HEK293T (cell line): ENCODE results near the gene PYDC2.

ENCODE experiments used
- CTCF ChIA-PET: fragments of 350-600 bp; formaldehyde crosslinking; extraction: SDS; loops from one replicate; lab custom pipeline; 2021; ENCODE audit warnings: antibody characterized with exemption, inconsistent platforms; lab: Yijun Ruan, JAX
- POLR2A ChIA-PET: fragments of 350-600 bp; formaldehyde crosslinking; extraction: SDS; loops from one replicate; lab custom pipeline; 2020; ENCODE audit warnings: antibody characterized with exemption, inconsistent platforms; lab: Yijun Ruan, JAX
- DNase-seq: peaks from one replicate; pipeline ENCODE4 v3.0.0; 2012; ENCODE audit warnings: mixed read lengths; ENCODE audit errors: extremely low spot score
- ARNT ChIP-seq: fragments of 450-650 bp; IDR thresholded peaks from 2 replicates; pipeline ENCODE4 v1.6.1; 2017; ENCODE audit warnings: mild to moderate bottlenecking
- BHLHE40 ChIP-seq: fragments of 450-650 bp; IDR thresholded peaks from 2 replicates; pipeline ENCODE4 v1.6.1; 2016; ENCODE audit warnings: mild to moderate bottlenecking, moderate library complexity, borderline replicate concordance
- CTBP1 ChIP-seq: fragments of 450-650 bp; IDR thresholded peaks from 2 replicates; pipeline ENCODE4 v1.6.1; 2016; ENCODE audit warnings: borderline replicate concordance
- ELF4 ChIP-seq: fragments of 450-650 bp; IDR thresholded peaks from 2 replicates; pipeline ENCODE4 v1.6.1; 2017; ENCODE audit warnings: antibody characterized with exemption
- FOXA1 ChIP-seq: fragments of 450-650 bp; IDR thresholded peaks from 2 replicates; pipeline ENCODE4 v1.6.1; 2016; ENCODE audit warnings: mild to moderate bottlenecking
- FOXK2 ChIP-seq: fragments of 450-650 bp; IDR thresholded peaks from 2 replicates; pipeline ENCODE4 v1.6.1; 2016; ENCODE audit warnings: mild to moderate bottlenecking
- FOXM1 ChIP-seq: fragments of 450-650 bp; IDR thresholded peaks from 2 replicates; pipeline ENCODE4 v1.6.1; 2017; ENCODE audit warnings: mild to moderate bottlenecking, borderline replicate concordance
- HDGF ChIP-seq: fragments of 450-650 bp; IDR thresholded peaks from 2 replicates; pipeline ENCODE4 v1.6.1; 2017; ENCODE audit warnings: antibody characterized with exemption, borderline replicate concordance
- L3MBTL2 ChIP-seq: fragments of 450-650 bp; conservative IDR thresholded peaks from 2 replicates; pipeline ENCODE4 v1.6.1; 2016; ENCODE audit warnings: mild to moderate bottlenecking
- LEF1 ChIP-seq: fragments of 450-650 bp; IDR thresholded peaks from 2 replicates; pipeline ENCODE4 v1.6.1; 2017; ENCODE audit warnings: mild to moderate bottlenecking, borderline replicate concordance
- NFRKB ChIP-seq: fragments of 450-650 bp; IDR thresholded peaks from 2 replicates; pipeline ENCODE4 v1.6.1; 2016; ENCODE audit warnings: mild to moderate bottlenecking, moderate library complexity
- PKNOX1 ChIP-seq: fragments of 450-650 bp; IDR thresholded peaks from 2 replicates; pipeline ENCODE4 v1.6.1; 2016
- SP1 ChIP-seq: fragments of 450-650 bp; IDR thresholded peaks from 2 replicates; pipeline ENCODE4 v1.6.1; 2017
- SUZ12 ChIP-seq: fragments of 450-650 bp; IDR thresholded peaks from 2 replicates; pipeline ENCODE4 v1.6.1; 2016; ENCODE audit warnings: mild to moderate bottlenecking
- TARDBP ChIP-seq: fragments of 450-650 bp; IDR thresholded peaks from 2 replicates; pipeline ENCODE4 v1.6.1; 2016
- ZNF384 ChIP-seq: fragments of 450-650 bp; IDR thresholded peaks from 2 replicates; pipeline ENCODE4 v1.6.1; 2016

Gene PYDC2

GRCh38 chr3:191449256-191449655 is 11.7 kb upstream of the PYDC2 start:
- no peak for TF ChIP-seq ZNF384
- no peak for TF ChIP-seq NFRKB
- TF ChIP-seq SUZ12: no peak
- TF ChIP-seq ELF4: no peak
- no peak for TF ChIP-seq SP1
- no peak for TF ChIP-seq FOXA1
- TF ChIP-seq BHLHE40: no peak
- TF ChIP-seq PKNOX1: no peak
- DNase-seq: no peak
- CTCF ChIA-PET: no interaction called here
- POLR2A ChIA-PET: no interaction called here

- CTCF ChIA-PET: no interaction called here
- POLR2A ChIA-PET: no interaction called here
- no peak for TF ChIP-seq CTBP1
- TF ChIP-seq SUZ12: no peak
- TF ChIP-seq PKNOX1: no peak
- TF ChIP-seq L3MBTL2: no peak
- no peak for TF ChIP-seq ARNT
- TF ChIP-seq ZNF384: no peak
- no peak for TF ChIP-seq TARDBP
- no peak for TF ChIP-seq NFRKB
- TF ChIP-seq LEF1: no peak
- TF ChIP-seq BHLHE40: no peak
- no peak for TF ChIP-seq HDGF
- no peak for TF ChIP-seq FOXM1
- no peak for TF ChIP-seq FOXK2
- TF ChIP-seq FOXA1: no peak
- TF ChIP-seq SP1: no peak
- no peak for TF ChIP-seq ELF4
- DNase-seq: no peak
Observed at GRCh38 chr3:191455257-191455952, 5.6 kb upstream of the PYDC2 start.

- POLR2A ChIA-PET: no interaction called here
- CTCF ChIA-PET: no interaction called here
- no peak for DNase-seq
- no peak for TF ChIP-seq FOXM1
- no peak for TF ChIP-seq L3MBTL2
- no peak for TF ChIP-seq PKNOX1
- no peak for TF ChIP-seq TARDBP
- no peak for TF ChIP-seq FOXK2
- TF ChIP-seq NFRKB: no peak
- TF ChIP-seq LEF1: no peak
- no peak for TF ChIP-seq ELF4
- TF ChIP-seq ARNT: no peak
- TF ChIP-seq ZNF384: no peak
- no peak for TF ChIP-seq FOXA1
- no peak for TF ChIP-seq CTBP1
- TF ChIP-seq SUZ12: no peak
- TF ChIP-seq BHLHE40: no peak
- no peak for TF ChIP-seq HDGF
- TF ChIP-seq SP1: no peak
Observed at GRCh38 chr3:191460360-191460759, 603 bp upstream of the PYDC2 start.

- no peak for DNase-seq
- ChIA-PET CTCF (no interaction called here), POLR2A (no interaction called here)
- no peak for TF ChIP-seq NFRKB
- TF ChIP-seq SP1: no peak
- TF ChIP-seq FOXM1: no peak
- no peak for TF ChIP-seq ZNF384
- no peak for TF ChIP-seq TARDBP
- no peak for TF ChIP-seq SUZ12
- TF ChIP-seq L3MBTL2: no peak
- no peak for TF ChIP-seq BHLHE40
Observed at GRCh38 chr3:191470080-191470479, 9.1 kb downstream of the PYDC2 start.

- no peak for DNase-seq
- no peak for TF ChIP-seq ARNT
- no peak for TF ChIP-seq ZNF384
- no peak for TF ChIP-seq PKNOX1
- TF ChIP-seq FOXK2: no peak
- no peak for TF ChIP-seq FOXM1
- TF ChIP-seq HDGF: no peak
- no peak for TF ChIP-seq LEF1
- TF ChIP-seq SUZ12: no peak
- no peak for TF ChIP-seq SP1
- no peak for TF ChIP-seq CTBP1
- TF ChIP-seq BHLHE40: no peak
- no peak for TF ChIP-seq NFRKB
- no peak for TF ChIP-seq FOXA1
- TF ChIP-seq L3MBTL2: no peak
- no peak for TF ChIP-seq TARDBP
- no peak for TF ChIP-seq ELF4
- ChIA-PET CTCF (no interaction called here), POLR2A (no interaction called here)
Observed at GRCh38 chr3:191470545-191470944, 9.6 kb downstream of the PYDC2 start.
